CD4-positive, alpha-beta T cell treated with Interferon alpha-2 for 1 hour (primary cell): ENCODE measurements around the gene TM4SF4.
A peak's percentile ranks its signal among the peaks of the same experiment; 100 is the strongest.

ENCODE experiments used
- DNase-seq, 2 donors: peaks; one replicate each; pipeline ENCODE4 v3.0.0-alpha.2; 2020 to 2022

The TM4SF4 gene

DNA sequence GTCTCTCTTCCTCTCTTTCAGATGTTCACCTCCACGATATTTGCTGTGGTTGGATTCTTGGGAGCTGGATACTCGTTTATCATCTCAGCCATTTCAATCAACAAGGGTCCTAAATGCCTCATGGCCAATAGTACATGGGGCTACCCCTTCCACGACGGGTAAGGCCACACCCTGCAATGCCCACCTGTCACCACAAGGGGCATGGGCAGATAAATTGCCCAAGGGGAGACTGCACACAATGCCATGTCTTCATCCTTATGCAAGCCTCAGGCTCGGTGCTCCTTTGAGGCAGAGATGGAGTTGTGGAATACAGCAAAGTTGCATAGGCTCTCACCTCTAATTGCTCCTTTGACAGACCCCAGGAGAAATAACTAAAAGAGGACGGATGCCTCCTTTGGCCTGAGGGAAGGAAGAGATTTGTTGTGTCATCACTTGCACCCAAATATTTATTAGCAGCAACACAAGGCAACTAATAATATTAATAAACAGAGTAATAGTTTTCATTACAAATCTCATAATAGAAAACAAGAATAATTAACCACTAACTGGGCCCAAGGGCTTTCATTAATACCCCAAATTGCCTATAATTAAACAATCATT, 13.2 kb downstream of the TM4SF4 start:
- peak in 1 of 2 donors; percentile 26 for DNase-seq

- no peak for DNase-seq
Measured at GRCh38 chr3:149489060-149489690, 14.7 kb downstream of the TM4SF4 start.

- no peak for DNase-seq
Measured at GRCh38 chr3:149490260-149490971, 15.9 kb downstream of the TM4SF4 start.

DNA sequence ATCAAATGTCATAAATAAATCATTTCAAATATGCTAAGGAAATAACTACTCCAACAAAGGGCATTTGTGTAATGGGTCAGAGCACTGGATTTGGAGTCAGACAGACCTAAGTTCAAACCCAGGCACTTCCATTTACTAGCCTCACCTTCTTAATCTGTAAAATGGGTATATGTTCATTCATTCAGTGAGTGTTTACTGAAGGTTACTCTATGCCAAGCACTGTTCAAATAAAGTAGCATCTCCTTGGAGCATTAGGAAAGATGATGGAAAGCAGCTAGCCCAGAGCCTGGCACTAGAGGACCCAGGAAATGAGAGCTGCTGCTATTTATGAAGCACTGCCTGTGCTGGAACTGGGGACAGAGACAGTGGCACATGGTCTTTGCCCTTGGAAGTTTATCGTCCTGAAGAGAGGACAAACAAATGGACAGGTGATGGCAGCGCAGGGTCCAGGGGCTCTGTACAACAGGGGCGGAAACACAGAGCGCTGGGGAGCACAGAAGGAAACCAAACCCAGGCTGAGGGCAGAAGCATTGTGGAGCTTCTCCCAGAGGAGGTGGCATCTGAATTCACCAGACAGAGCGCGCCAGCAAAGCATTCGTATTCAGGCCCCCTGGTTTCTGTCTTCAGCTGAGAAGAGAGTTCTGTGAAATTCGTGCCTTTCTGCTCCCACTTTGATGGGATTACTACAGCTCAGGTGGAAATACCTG, 19.0 kb downstream of the TM4SF4 start:
- DNase-seq, result no peak

- DNase-seq, result peak; percentile 28 to 34
Measured at GRCh38 chr3:149494022-149494758, 19.7 kb downstream of the TM4SF4 start.

DNA sequence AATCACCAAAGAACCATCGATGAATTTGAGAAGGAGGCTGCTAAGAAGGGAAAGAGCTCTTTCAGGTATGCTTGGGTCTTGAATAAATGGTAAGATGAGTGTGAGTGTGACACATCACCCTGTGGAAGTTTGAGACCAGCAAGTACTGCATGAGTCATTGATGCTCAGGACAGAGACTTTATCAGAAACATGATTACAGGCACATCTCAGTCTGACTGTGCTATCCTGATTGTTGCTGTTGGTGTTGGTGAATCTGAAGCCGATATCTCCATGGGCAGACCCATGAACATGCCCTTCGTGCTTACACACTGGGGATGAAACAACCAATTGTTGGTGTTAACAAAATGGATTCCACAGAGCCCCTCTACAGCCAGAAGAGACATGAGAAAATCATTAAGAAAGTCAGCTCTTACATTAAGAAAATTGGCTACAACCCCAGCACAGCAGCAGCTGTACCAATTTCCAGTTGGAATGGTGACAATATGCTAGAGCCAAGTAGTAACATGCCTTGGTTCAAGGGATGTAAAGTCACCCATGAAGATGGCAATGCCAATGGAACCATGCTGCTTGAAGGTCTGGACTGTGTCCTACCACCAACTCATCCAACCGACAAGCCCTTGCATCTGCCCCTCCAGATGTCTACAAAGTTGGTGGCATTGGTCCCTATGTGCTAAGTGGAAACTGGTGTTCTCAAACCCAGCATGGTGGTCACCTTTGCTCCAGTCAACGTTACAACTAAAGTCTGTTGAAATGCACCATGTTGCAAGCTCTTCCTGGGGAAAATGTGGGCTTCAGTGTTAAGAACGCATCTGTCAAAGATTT, 20.5 kb downstream of the TM4SF4 start:
- DNase-seq, result no peak

- no peak for DNase-seq
Measured at GRCh38 chr3:149495581-149496125, 21.2 kb downstream of the TM4SF4 start.

DNA sequence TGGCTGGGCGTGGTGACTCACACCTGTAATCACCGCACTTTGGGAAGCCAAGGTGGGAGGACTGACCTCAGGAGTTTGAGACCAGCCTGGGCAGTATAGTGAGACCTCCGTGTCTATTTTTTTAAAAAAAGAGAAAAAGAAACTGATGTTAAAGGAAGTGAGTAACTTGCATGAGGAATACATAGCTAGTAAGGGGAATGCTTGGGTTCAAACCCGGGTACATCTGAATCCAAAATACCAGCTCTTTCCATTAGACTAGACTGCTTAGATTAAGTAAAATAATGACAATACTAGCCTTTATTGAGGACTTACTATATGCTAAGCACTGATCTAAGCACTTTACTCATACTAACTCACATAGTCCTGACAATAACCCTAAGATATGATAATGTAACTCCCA, 22.4 kb downstream of the TM4SF4 start:
- DNase-seq, result no peak

DNA sequence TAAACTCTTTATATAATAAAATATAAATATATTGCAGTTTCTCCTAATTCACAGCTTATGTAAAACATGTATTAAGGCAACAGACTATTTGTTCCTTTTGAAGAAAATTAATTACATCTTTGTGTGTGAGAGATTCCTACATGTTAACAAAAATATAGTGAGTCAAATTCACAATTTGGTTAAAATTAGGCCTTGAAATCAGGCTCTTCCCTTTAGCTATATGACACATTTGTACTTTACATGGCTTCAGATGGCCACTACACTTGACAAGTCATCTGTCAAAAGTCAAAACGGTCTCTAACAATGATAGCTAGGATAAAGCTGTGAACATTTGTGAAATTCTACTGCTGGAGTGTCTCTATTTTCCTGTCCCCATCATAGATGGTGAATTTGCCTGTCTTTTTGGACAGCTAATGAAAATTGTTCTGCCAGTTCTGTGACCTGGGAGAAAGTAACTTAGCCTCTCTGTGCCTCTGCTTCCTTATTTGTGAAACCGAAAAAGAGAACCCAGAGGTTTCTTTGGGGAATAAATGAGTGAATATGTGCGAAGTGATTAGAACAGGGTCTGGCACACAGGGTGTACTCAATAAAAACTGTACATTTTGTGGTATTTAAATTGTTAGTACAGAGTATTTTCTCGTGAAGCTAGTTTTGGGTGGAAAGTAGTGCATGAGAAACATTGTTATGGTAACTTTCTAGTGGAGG, 23.6 kb downstream of the TM4SF4 start:
- DNase-seq, result no peak

DNA sequence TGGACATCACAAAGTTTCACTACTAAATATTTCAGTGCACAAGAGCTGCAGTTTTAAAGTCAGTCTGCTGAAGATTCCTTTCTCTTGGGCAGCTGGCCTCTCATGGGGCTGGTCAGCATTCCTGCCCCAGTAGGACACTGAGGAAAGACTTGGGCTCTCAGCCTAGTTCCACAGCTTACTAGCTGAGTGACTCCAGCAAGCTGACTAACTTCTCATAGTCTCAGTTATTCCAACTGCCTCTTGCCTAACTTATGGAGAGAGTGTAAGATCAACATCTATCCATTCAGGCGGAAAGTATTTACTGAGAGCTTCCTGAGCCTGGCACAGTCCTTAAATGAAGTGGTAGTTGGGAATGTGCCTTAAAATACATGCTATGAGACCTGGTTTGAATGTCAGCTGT, 27.0 kb downstream of the TM4SF4 start:
- no peak for DNase-seq

- DNase-seq, result no peak
Measured at GRCh38 chr3:149502438-149502837, 27.9 kb downstream of the TM4SF4 start.

DNA sequence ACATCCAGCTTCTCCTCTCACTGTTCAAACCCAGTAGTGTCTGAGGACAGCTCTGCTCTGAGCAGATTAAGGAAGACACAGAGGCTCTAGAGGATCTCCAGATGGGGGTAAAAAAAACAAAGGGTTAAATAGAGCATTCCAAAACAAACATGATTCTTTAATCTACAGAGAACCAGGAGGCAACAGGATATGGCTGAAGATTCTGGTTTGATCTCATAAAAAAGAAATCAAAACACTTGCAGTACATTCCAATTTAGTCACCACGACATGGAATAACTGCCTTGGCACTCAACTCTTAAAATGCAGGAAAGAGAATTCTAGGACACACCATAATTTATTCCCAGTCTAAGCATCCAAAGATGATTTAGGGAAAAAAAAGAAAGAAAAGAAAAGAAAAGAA, 32.0 kb downstream of the TM4SF4 start:
- no peak for DNase-seq

GRCh38 chr3:149506965-149507364, 32.5 kb downstream of the TM4SF4 start:
- DNase-seq, result no peak

DNA sequence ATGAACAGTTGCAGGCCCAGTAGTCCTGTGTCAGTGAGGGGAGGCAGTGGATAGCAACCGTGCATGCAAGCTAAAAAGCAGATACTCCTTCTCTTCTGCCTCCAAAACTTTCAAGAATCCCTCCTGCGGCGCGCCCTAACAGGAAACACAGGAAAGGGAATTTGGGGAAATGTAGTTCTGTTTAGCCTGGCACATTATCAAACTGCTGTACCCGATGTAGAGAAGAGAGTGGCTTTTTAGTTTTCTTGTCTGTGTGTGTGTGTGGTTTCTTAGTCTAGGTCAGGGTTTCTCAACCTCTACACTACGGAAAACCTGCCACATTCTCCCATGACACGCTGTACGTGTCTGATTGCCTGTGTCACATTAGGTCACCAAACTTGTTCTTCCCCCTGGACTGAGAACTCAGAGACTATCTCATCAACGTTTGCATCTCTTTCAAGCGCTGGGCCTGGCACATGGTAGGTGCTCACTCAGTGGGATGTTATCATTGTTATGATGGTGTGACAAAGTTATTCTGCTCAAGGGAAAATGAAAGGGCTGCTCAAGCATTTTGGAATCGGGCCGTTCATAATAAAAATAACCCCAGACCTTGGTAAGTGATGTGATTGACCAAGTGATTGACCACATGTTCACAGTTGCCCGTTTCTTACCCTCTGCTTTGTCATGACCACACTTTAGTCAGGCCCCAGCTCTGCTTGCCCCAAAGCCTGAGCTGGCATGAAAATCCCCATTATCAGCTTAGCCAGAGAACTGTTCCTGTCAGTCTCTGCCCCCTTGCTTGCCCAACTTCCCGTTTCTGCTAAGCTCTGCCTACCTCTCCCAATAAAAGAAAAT, 33.2 kb downstream of the TM4SF4 start:
- peak; percentile 7 to 52 for DNase-seq

DNA sequence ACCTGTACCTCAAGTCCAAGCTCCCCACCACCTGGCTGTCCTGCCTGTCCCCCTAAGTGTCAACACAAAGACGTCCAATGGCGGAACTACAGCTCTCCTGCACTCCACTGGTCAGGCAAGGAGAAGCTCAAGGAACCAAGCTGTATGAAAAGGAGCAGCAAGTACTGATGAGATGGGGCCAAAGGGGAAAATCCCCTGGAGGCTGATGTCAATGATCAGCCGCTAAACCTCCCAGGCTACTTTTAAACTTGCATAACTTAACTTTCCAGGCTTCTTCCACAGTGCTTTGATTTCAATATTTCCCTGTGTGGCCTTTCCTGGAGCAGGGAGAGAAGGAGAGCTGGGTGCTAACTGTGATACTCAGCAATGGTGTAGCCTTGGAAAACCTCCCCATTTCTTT, 35.0 kb downstream of the TM4SF4 start:
- no peak for DNase-seq

DNA sequence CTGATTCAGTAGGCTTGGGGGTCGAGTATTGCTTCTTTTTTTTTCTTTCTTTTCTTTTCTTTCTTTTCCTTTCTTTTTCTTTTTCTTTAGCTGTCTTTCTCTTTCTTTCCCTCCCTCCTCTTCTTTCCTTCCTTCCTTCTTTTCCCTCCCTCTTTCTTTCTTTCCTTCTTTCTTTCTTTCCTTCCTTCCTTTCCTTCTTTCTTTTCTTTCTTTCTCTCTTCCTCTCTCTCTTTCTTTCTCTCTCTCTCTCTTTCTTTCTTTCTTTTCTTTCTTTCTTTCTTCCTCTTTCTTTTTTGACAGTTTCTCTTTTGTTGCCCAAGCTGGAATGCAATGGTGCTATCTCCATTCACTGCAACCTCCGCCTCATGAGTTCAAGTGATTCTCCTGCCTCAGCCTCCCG, 36.0 kb downstream of the TM4SF4 start:
- DNase-seq, result no peak

DNA sequence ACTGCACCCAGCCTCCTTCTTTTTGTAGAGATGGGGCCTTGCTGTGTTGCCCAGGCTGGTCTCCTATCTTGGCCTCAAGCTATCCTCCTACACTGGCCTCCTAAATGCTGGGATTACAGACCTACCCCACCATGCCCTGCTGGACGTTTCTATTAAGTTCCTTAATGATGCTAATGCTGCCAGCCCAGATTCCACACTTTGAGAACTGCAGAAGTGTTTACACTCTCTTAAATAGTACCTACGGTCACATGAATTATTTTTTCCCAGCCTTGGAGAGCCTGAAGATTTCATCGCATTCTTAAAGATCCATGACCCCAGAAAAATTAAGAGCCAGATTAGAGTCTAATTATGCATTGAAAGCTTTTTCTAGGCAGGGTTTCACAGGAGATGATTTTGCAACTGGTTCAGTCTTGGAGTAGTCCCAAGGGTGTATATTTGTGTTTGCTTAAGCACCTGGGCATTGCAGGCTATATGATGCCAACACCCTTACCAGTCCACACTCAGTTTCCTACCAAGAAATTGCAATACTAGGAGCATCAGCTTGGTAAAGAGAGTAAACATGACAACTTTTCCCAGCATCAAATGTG, 36.6 kb downstream of the TM4SF4 start:
- no peak for DNase-seq

GRCh38 chr3:149512073-149512782, 37.7 kb downstream of the TM4SF4 start:
- DNase-seq, result peak; percentile 30 to 41

DNA sequence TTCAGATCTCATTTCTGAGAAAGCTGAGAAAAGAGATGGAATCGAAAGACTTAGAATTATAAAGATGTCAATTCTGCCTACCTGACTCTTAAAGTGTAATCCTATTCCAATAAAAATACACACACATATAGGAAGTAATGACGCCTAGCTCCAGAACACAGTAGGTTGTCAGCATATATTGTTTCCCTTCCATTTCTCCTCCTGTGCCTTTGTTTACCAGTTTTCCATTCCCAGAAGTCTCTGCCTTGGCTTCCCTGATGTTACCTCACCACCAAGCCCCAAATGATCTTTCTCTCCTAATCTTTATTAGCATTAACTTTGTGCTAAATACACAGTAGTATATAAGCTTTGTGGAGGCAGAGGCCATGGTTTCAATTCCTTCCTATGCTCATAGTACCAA, 40.0 kb downstream of the TM4SF4 start:
- no peak for DNase-seq
